Thyroid gland (tissue), 4 donors: ENCODE data around the gene HEPACAM.

Experiments
- CTCF ChIP-seq, 6 experiments: fragments of 200-600 bp in 3 of 6; fragments of 450-650 bp in 3 of 6; sonication (generic) in 3 of 6; IDR thresholded peaks; one replicate each; pipeline ENCODE4 v1.5.1; 2016 to 2019; ENCODE audit warnings: antibody characterized with exemption in 6 of 6, mild to moderate bottlenecking in 2 of 6, inconsistent platforms in 1 of 6, moderate library complexity in 1 of 6
- POLR2A ChIP-seq, 2 donors: fragments of 450-650 bp; IDR thresholded peaks; one replicate each; pipeline ENCODE4 v1.6.1; 2017; ENCODE audit warnings: antibody characterized with exemption in 2 of 2, mild to moderate bottlenecking in 2 of 2, moderate library complexity in 1 of 2

- TF ChIP-seq CTCF (IDR thresholded peaks at IDR 0.05), result no peak
- no peak for TF ChIP-seq POLR2A (IDR thresholded peaks at IDR 0.05)
Observed at GRCh38 chr11:124869856-124870387, 65.9 kb downstream of the HEPACAM start.
